Stimulated activated CD4-positive, alpha-beta T cell treated with anti-CD3 and anti-CD28 coated beads, Interleukin-15, amount 100 ng/mL, for 24 hours (primary cell): Measurements from ENCODE around the gene TMC5.
"Not testable (repeated sequence)": the region's sequence is repeated elsewhere in the genome, so short reads cannot be mapped to it uniquely, and the experiment has no call there.

Source experiments
- DNase-seq: peaks from one replicate; pipeline ENCODE4 v3.0.0-alpha.2; 2020

Gene TMC5

GRCh38 chr16:19515757-19516156 lies 98.1 kb downstream of the TMC5 start:
- no peak for DNase-seq

- no peak for DNase-seq
Observed at GRCh38 chr16:19517424-19518089, 99.9 kb downstream of the TMC5 start.

- DNase-seq, result no peak
Observed at GRCh38 chr16:19518388-19518787, 100.7 kb downstream of the TMC5 start.

GRCh38 chr16:19520861-19521331 lies 103.2 kb downstream of the TMC5 start:
- DNase-seq, result peak; percentile 41

GRCh38 chr16:19521471-19522396 lies 104.1 kb downstream of the TMC5 start, which contains the start of gene GDE1:
GDE1 (minus strand) TSS chr16:19522098; CDS start chr16:19521964, 134 bp downstream.
- DNase-seq, result peak; percentile 97

GRCh38 chr16:19522397-19522732 lies 104.7 kb downstream of the TMC5 start:
- DNase-seq, result no peak

GRCh38 chr16:19522760-19523159 lies 105.1 kb downstream of the TMC5 start:
- no peak for DNase-seq

GRCh38 chr16:19523184-19523558 lies 105.5 kb downstream of the TMC5 start:
- no peak for DNase-seq

GRCh38 chr16:19523559-19524355 lies 106.1 kb downstream of the TMC5 start, which contains the start of gene CCP110:
CCP110 (plus strand) TSS chr16:19523942; CDS start chr16:19527882, 3,940 bp downstream.
- DNase-seq, result peak; percentile 98

GRCh38 chr16:19524356-19524615 lies 106.6 kb downstream of the TMC5 start:
- no peak for DNase-seq

GRCh38 chr16:19524616-19525384 lies 107.1 kb downstream of the TMC5 start:
- no peak for DNase-seq

GRCh38 chr16:19525385-19525723 lies 107.7 kb downstream of the TMC5 start:
- DNase-seq, result no peak

GRCh38 chr16:19527161-19527560 lies 109.5 kb downstream of the TMC5 start:
- no peak for DNase-seq

GRCh38 chr16:19528666-19529065 lies 111.0 kb downstream of the TMC5 start:
- DNase-seq, result no peak

- no peak for DNase-seq
Observed at GRCh38 chr16:19532601-19533000, 114.9 kb downstream of the TMC5 start.

GRCh38 chr16:19540241-19540970 lies 122.7 kb downstream of the TMC5 start:
- no peak for DNase-seq

- no peak for DNase-seq
Observed at GRCh38 chr16:19542138-19542821, 124.6 kb downstream of the TMC5 start.

- DNase-seq, result not testable (repeated sequence)
Observed at GRCh38 chr16:19543278-19543996, 125.8 kb downstream of the TMC5 start.

- no peak for DNase-seq
Observed at GRCh38 chr16:19548144-19548543, 130.5 kb downstream of the TMC5 start.
